Measurements from ENCODE around the gene BDH1. TPM values are rescaled to one million over a fixed set of nuclear protein-coding genes. Genes with fewer than 3 reads are reported as not detected.

BDH1 gene
- total and polyA plus RNA-seq, 7 donors = 2.3 to 138 (median 16.8) TPM

- WGBS, 2 donors = 91 to 93% methylated on average over 14 of the region's 14 CpGs
- no peaks in the 10 kb centered on the region for H3K9me3 ChIP-seq
- no peak overlapping the region for H3K27ac ChIP-seq
- H3K4me3 ChIP-seq = no peak overlapping the region
- H3K36me3 ChIP-seq = no peaks in the 10 kb centered on the region
- intact Hi-C loops (cut with DNase I) = no loop called here
- no peak for DNase-seq
- no peaks in the 10 kb centered on the region for H3K27me3 ChIP-seq
- H3K4me1 ChIP-seq = no peaks in the 10 kb centered on the region
- TF ChIP-seq POLR2A (IDR thresholded peaks at IDR 0.05) (no peak), EP300 (IDR thresholded peaks at IDR 0.05) (no peak)
Measured at GRCh38 chr3:197523526-197523925, 32.2 kb downstream of the BDH1 start.

- H3K27ac ChIP-seq = no peak overlapping the region
- H3K9me3 ChIP-seq = no peaks in the 10 kb centered on the region
- no peak for DNase-seq
- 84 to 85% methylated on average over 5 of the region's 5 CpGs for WGBS, 2 donors
- no peaks in the 10 kb centered on the region for H3K4me1 ChIP-seq
- no peaks in the 10 kb centered on the region for H3K36me3 ChIP-seq
- no peaks in the 10 kb centered on the region for H3K27me3 ChIP-seq
- intact Hi-C loops (cut with DNase I) = no loop called here
- no peak for TF ChIP-seq CTCF (IDR thresholded peaks at IDR 0.05)
- H3K4me3 ChIP-seq = no peak overlapping the region
Measured at GRCh38 chr3:197522881-197523441, 32.8 kb downstream of the BDH1 start.

- intact Hi-C loops (cut with DNase I) = no loop called here
- H3K36me3 ChIP-seq = no peaks in the 10 kb centered on the region
- TF ChIP-seq CTCF (IDR thresholded peaks at IDR 0.05) = no peak
- TF ChIP-seq EP300 (IDR thresholded peaks at IDR 0.05) = no peak
- TF ChIP-seq POLR2AphosphoS5 (IDR thresholded peaks at IDR 0.05) = no peak
- TF ChIP-seq POLR2A (IDR thresholded peaks at IDR 0.05) = no peak
- H3K27ac ChIP-seq = no peak overlapping the region
- H3K4me1 ChIP-seq = no peaks in the 10 kb centered on the region
- H3K27me3 ChIP-seq = no peaks in the 10 kb centered on the region
- DNase-seq = no peak
- H3K9me3 ChIP-seq = no peaks in the 10 kb centered on the region
- no peak overlapping the region for H3K4me3 ChIP-seq
- 40 to 71% methylated on average over 13 of the region's 13 CpGs for WGBS, 2 donors
Measured at GRCh38 chr3:197522183-197522715, 33.5 kb downstream of the BDH1 start.

GRCh38 chr3:197521277-197522182 lies 34.2 kb downstream of the BDH1 start:
- TF ChIP-seq POLR2AphosphoS5 (IDR thresholded peaks at IDR 0.05) = no peak
- no peak for TF ChIP-seq CTCF (IDR thresholded peaks at IDR 0.05)
- no peak for TF ChIP-seq EP300 (IDR thresholded peaks at IDR 0.05)
- no peak for TF ChIP-seq POLR2A (IDR thresholded peaks at IDR 0.05)
- Histone ChIP-seq H3K9me3 (no peaks in the 10 kb centered on the region), H3K36me3 (no peaks in the 10 kb centered on the region), H3K27me3 (no peaks in the 10 kb centered on the region), H3K4me1 (no peaks in the 10 kb centered on the region), H3K4me3 (no peak overlapping the region), H3K27ac (peak overlapping the region in 1 of 4 donors; percentile 12)
- intact Hi-C loops (cut with DNase I) = no loop called here
- 73 to 82% methylated on average over 18 of the region's 18 CpGs for WGBS, 2 donors
- no peak for DNase-seq
